Stomach (tissue), 9 donors: ENCODE results near the gene SLC39A2. TPM values are rescaled to one million over a fixed set of nuclear protein-coding genes. Genes with fewer than 3 reads are reported as not detected.
"Not testable (repeated sequence)": the region's sequence is repeated elsewhere in the genome, so short reads cannot be mapped to it uniquely, and the experiment has no call there.

Experiments used
- DNase-seq, 2 donors: peaks; one replicate each; pipeline versions ENCODE4 v3.0.0 to v3.0.0-alpha.2; 2013 to 2019
- H3K27ac ChIP-seq, 5 donors: fragments of 200-600 bp in 4 of 5; sonication (generic) in 4 of 5; one replicate each; pipeline ENCODE4 v1.5.1; 2013 to 2019; ENCODE audit warnings: mild to moderate bottlenecking in 1 of 5, moderate library complexity in 1 of 5
- H3K27me3 ChIP-seq, 3 donors: fragments of 200-600 bp; sonication (generic); one replicate each; pipeline ENCODE4 v1.5.1; 2017 to 2019; ENCODE audit warnings: mixed run types in 1 of 3
- H3K36me3 ChIP-seq, 4 donors: fragments of 200-600 bp; sonication (generic); 1 replicate in 3 of 4; 2 replicates in 1 of 4; pipeline ENCODE4 v1.5.1; 2016 to 2019
- H3K4me1 ChIP-seq, 4 donors: fragments of 200-600 bp; sonication (generic); one replicate each; pipeline ENCODE4 v1.5.1; 2016 to 2019
- H3K4me3 ChIP-seq, 4 donors: fragments of 200-600 bp; sonication (generic) in 3 of 4; one replicate each; pipeline ENCODE4 v1.5.1; 2016 to 2019; ENCODE audit warnings: mild to moderate bottlenecking in 1 of 4
- H3K9me3 ChIP-seq, 4 donors: fragments of 200-600 bp; sonication (generic); one replicate each; pipeline ENCODE4 v1.5.1; 2016 to 2019
- CTCF ChIP-seq, 7 experiments: fragments of 450-650 bp in 4 of 7; fragments of 200-600 bp in 3 of 7; sonication (generic) in 3 of 7; IDR thresholded peaks; one replicate each; pipeline ENCODE4 v1.5.1; 2016 to 2019; ENCODE audit warnings: antibody characterized with exemption in 7 of 7, control low read depth in 2 of 7, mild to moderate bottlenecking in 1 of 7
- EP300 ChIP-seq: sonication (generic); formaldehyde crosslinking; IDR thresholded peaks from one replicate; pipeline ENCODE4 v1.6.1; 2017; ENCODE audit warnings: antibody characterized with exemption
- POLR2A ChIP-seq, 4 donors: fragments of 450-650 bp; IDR thresholded peaks; one replicate each; pipeline ENCODE4 v1.6.1; 2016; ENCODE audit warnings: antibody characterized with exemption in 4 of 4, control low read depth in 2 of 4, mild to moderate bottlenecking in 1 of 4, moderate library complexity in 1 of 4
- POLR2AphosphoS5 ChIP-seq, 3 donors: sonication (generic); formaldehyde crosslinking; IDR thresholded peaks; one replicate each; pipeline ENCODE4 v1.6.1; 2016; ENCODE audit warnings: antibody characterized with exemption in 3 of 3
- WGBS, 5 donors: extraction: QIAGEN DNeasy Blood & Tissue Kit in 3 of 5; methylation state at CpG; one replicate each; pipeline versions ENCODE4 v1.1.5 to v1.1.7; 2013 to 2018; 5-methylcytosine and 5-hydroxymethylcytosine counted together
- intact Hi-C: fragments of 100-400 bp; cut with DNase I; formaldehyde crosslinking; loops from one replicate; pipeline ENCODE4 v1.15.1; 2023; ENCODE audit warnings: low total_unique reads
- polyA plus RNA-seq, 3 donors: library from polyadenylated mRNA; stranded (reverse); fragments of 200-250 nt; gene quantifications; one replicate each; pipeline ENCODE4 v1.2.3, GENCODE V29; 2013
- total RNA-seq, 5 donors: library from RNA; depleted of rRNA; stranded (reverse); fragments of >200 nt; gene quantifications; one replicate each; pipeline versions ENCODE4 v1.1.0 to v1.2.3, GENCODE V29; 2014 to 2016
- donor health status: healthy with polysubstance abuse.
- donor health status: Bipolar disorder and iron deficiency.
- donor health status: healthy.

SLC39A2 gene
- total and polyA plus RNA-seq, 8 donors = 3.8 TPM; not detected in 7

DNA sequence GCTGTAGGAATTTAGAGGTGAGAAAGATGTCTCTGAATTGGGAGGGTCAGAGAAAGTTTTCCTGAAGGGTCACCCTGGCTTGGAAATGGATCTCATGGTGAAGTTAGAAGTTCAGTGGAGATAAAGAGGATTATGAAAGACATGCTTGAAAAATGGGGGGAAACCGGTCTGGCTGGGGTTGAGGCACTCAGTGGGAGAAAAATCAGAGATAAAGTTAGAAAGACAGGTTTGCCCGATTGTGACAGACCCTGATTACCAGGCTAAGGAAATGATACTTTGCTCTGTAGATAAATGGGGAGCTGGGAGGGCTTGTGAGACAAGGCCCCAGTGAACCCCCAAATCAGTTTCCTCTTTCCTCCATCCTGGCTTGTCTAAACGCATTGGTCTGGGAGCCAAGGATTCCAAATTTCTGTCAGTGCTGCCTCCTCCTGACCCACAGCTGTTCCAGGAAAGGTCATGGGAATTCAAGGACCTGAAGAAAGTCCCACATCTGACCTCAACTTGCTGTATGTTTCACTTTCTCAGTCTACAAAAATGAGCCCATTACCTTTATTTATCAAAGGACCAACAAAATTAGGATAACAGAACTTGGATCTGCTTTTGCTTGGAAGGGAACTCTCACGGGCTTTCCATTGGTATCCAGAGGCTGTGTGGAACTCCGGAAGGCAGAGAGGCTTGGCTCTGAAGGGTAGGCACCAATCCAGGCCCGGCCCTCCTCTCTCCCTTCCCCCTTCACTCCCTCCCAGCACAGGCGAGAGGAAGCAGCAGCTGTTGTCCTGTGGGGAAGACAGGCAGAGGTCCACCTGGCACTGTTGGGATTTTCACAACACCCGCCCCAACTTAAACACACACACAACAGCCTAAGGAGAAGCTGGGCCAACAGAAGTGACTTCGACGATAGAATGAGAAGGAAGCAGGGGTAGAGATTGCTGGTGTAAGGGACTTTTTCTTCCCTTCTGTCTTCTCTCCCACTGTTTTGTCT lies 39.6 kb downstream of the SLC39A2 start:
- intact Hi-C loops = no loop called here
- H3K4me3 ChIP-seq = no peak overlapping the region
- H3K4me1 ChIP-seq = peaks cover 20 to 37% (median 32%) of the 10 kb centered on the region in 4 donors
- TF ChIP-seq CTCF (IDR thresholded peaks at IDR 0.05) (peak in 1 of 7 experiments; percentile 13), EP300 (no peak), POLR2AphosphoS5 (IDR thresholded peaks at IDR 0.05) (peak; percentile 32 to 62 (median 58)), POLR2A (IDR thresholded peaks at IDR 0.05) (no peak)
- peak overlapping the region; percentile 37 to 81 (median 66) for H3K27ac ChIP-seq
- no peaks in the 10 kb centered on the region for H3K36me3 ChIP-seq
- 12 to 28% (median 17%) methylated on average over 10 of the region's 10 CpGs for WGBS, 5 donors
- peak; percentile 80 to 93 for DNase-seq
- no peaks in the 10 kb centered on the region for H3K27me3 ChIP-seq
- H3K9me3 ChIP-seq = no peaks in the 10 kb centered on the region

DNA sequence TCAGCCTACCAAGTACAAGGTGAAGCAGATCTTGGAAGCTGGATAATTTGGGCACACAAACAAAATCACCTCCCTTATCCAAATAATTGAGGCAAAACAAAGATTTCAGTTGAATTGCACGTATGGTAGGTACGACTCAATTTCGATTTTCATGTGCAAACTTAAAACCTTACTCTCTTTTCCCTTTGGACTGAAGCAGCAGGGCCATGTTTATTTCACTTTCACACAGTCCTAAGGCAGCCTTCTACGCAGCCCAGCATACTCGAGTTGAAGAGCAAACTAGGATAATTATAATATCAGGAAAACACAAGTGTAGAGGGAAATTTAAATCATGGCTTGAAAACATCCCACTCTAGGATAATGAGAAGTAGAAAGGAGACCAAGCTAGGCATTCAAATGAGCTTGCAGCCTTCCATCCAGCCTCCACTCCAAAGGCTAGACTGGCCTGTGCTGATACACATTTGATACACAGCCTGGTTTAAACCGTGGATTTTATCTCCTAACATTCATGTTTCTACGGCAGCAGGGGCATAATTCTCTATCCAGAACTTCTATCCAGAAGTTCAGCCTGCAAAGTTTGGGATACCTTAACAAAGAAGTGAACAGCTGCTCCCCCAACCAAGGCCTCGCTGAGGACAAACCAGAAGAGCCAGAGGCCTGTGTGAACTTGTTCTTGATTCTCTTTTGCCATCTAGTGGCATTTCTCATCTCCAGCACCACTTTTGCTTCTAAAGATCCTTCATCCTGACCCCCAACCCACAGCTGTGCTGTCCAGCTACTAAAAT lies 40.7 kb downstream of the SLC39A2 start:
- H3K27ac ChIP-seq = peak overlapping the region in 4 of 5 donors; percentile 49 to 81 (median 72)
- H3K4me1 ChIP-seq = peaks cover 20 to 37% (median 33%) of the 10 kb centered on the region in 4 donors
- DNase-seq = peak; percentile 49 to 91
- intact Hi-C loops = no loop called here
- H3K27me3 ChIP-seq = no peaks in the 10 kb centered on the region
- no peaks in the 10 kb centered on the region for H3K36me3 ChIP-seq
- WGBS, 5 donors = 38 to 51% (median 44%) methylated on average over 8 of the region's 8 CpGs
- H3K4me3 ChIP-seq = no peak overlapping the region
- no peaks in the 10 kb centered on the region for H3K9me3 ChIP-seq
- TF ChIP-seq POLR2AphosphoS5 (IDR thresholded peaks at IDR 0.05) = peak in 1 of 3 donors; percentile 10
- TF ChIP-seq EP300 = no peak
- peak in 5 of 7 experiments; percentile 41 to 73 (median 64) for TF ChIP-seq CTCF (IDR thresholded peaks at IDR 0.05)
- no peak for TF ChIP-seq POLR2A (IDR thresholded peaks at IDR 0.05)

DNA sequence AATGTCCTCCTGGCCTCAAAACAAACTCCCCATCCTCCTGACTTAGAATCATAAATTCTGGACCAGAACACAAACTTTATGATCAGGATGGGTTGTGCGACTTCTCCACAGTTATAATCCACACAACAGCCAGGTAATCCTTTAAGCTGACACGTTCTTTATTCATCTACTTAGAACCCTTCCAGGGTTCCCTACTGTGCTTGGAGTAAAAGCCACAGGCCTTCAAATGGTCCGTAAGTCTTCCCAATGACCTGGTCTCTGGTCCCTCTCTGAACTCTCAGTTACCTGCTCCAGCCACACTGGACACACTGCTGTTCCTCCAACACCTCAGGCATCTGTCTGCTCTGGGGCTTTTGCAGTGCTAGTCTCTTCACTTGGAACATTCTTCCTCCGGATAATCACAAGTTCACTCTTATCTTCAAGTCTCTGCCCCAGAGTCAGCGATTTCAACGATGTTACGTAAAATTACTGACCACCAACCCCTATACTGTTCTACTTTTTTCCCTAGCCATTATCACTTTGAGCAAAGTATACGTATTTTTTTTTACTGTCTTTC lies 41.4 kb downstream of the SLC39A2 start:
- no peaks in the 10 kb centered on the region for H3K9me3 ChIP-seq
- TF ChIP-seq EP300 = no peak
- TF ChIP-seq CTCF (IDR thresholded peaks at IDR 0.05) = peak in 1 of 7 experiments; percentile 2
- no peak for TF ChIP-seq POLR2AphosphoS5 (IDR thresholded peaks at IDR 0.05)
- H3K4me3 ChIP-seq = no peak overlapping the region
- H3K27me3 ChIP-seq = no peaks in the 10 kb centered on the region
- WGBS, 5 donors = 71 to 77% (median 72%) methylated on average over 8 of the region's 8 CpGs
- DNase-seq = no peak
- intact Hi-C loops = no loop called here
- peaks cover 20 to 37% (median 33%) of the 10 kb centered on the region in 4 donors for H3K4me1 ChIP-seq
- H3K36me3 ChIP-seq = no peaks in the 10 kb centered on the region
- peak overlapping the region in 1 of 5 donors; percentile 77 for H3K27ac ChIP-seq

DNA sequence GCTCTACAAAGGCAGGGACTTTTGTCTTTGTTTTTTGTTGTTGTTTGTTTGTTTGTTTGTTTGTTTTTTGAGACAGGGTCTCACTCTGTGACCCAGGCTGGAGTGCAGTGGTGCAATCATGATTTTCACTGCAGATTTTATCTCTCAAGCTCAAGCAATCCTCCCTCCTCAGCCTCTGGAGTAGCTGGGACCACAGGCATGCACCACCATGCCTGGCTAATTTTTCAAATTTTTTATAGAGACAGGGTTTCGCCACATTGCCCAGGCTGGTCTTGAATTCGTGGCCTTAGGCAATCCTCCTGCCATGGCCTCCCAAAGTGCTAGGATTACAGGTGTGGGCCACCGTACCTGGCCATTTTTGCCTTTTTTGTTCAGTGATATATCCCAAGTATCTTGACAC lies 41.8 kb downstream of the SLC39A2 start:
- WGBS, 5 donors = 72 to 82% (median 75%) methylated on average over 3 of the region's 3 CpGs
- peaks cover 20 to 37% (median 33%) of the 10 kb centered on the region in 4 donors for H3K4me1 ChIP-seq
- H3K36me3 ChIP-seq, DNase-seq, H3K9me3 ChIP-seq, intact Hi-C loops, H3K4me3 ChIP-seq, H3K27ac ChIP-seq, H3K27me3 ChIP-seq: not testable (repeated sequence)
